Osteocyte (in vitro differentiated cells): ENCODE measurements around the gene OSBPL2. TPM values are rescaled to one million over a fixed set of nuclear protein-coding genes. Genes with fewer than 3 reads are reported as not detected.

Experiments used
- DNase-seq: peaks from one replicate; pipeline ENCODE4 v3.0.0; 2021; ENCODE audit warnings: mixed read lengths; ENCODE audit not compliant: unreplicated experiment; ENCODE audit errors: extremely low spot score
- H3K27ac Mint-ChIP-seq: one replicate; pipeline ENCODE4 v1.8.0; 2021; ENCODE audit warnings: mild to moderate bottlenecking, mixed read lengths; ENCODE audit not compliant: unreplicated experiment
- H3K27me3 Mint-ChIP-seq: one replicate; pipeline ENCODE4 v1.8.0; 2021; ENCODE audit warnings: mixed read lengths; ENCODE audit not compliant: unreplicated experiment
- H3K36me3 Mint-ChIP-seq: one replicate; pipeline ENCODE4 v1.8.0; 2021; ENCODE audit warnings: mixed read lengths; ENCODE audit not compliant: unreplicated experiment
- H3K4me1 Mint-ChIP-seq: one replicate; pipeline ENCODE4 v1.8.0; 2021; ENCODE audit warnings: mixed read lengths; ENCODE audit not compliant: unreplicated experiment
- H3K4me3 Mint-ChIP-seq: one replicate; pipeline ENCODE4 v1.8.0; 2021; ENCODE audit warnings: mild to moderate bottlenecking, moderate library complexity, mixed read lengths; ENCODE audit not compliant: unreplicated experiment
- H3K9me3 Mint-ChIP-seq: one replicate; pipeline ENCODE4 v1.8.0; 2021; ENCODE audit warnings: mixed read lengths; ENCODE audit not compliant: unreplicated experiment
- CTCF ChIP-seq: fragments of 200-600 bp; sonication (generic); IDR thresholded peaks from 2 replicates; pipeline ENCODE4 v1.5.0; 2021; ENCODE audit warnings: antibody characterized with exemption, mild to moderate bottlenecking, moderate library complexity
- microRNA-seq: library from miRNA; unstranded; fragments of <30 nt; microRNA quantifications from one replicate; pipeline ENCODE4 v1.1.0, GENCODE V29; 2020; ENCODE audit not compliant: unreplicated experiment
- total RNA-seq: library from RNA; stranded (reverse); gene quantifications from 2 replicates; pipeline ENCODE4 v1.2.1, GENCODE V29; 2021

The OSBPL2 gene
- total RNA-seq, 1 donor from 2014 or later: 46.3 TPM

DNA sequence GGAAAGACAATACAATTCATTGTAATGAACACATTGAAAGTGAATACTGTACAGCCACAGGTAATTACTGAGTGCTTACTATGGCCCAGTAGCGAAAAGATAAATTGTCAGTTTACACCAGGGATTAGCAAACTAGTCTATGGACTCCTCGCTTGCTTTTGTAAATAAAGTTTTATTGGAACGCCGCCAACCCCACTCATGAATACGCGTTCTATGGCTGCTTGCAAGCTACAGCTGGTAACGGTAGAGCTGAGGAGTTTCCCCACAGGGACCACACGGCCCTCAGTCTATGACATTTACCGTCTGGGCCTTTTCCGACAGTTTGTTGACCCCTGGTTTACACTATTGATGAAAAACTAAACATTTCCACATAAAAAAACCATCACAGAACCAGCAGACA is 104.6 kb downstream of the OSBPL2 start:
- H3K4me1 Mint-ChIP-seq: no peaks in the 10 kb centered on the region
- H3K27me3 Mint-ChIP-seq: no peaks in the 10 kb centered on the region
- no peak overlapping the region for H3K27ac Mint-ChIP-seq
- no peaks in the 10 kb centered on the region for H3K9me3 Mint-ChIP-seq
- TF ChIP-seq CTCF: no peak
- H3K4me3 Mint-ChIP-seq: no peak overlapping the region
- no peak for DNase-seq
- peaks cover 35% of the 10 kb centered on the region for H3K36me3 Mint-ChIP-seq

- Mint-ChIP-seq H3K9me3 (no peaks in the 10 kb centered on the region), H3K36me3 (peaks cover 37% of the 10 kb centered on the region), H3K4me1 (no peaks in the 10 kb centered on the region), H3K27me3 (no peaks in the 10 kb centered on the region), H3K4me3 (no peak overlapping the region), H3K27ac (no peak overlapping the region)
- no peak for DNase-seq
- TF ChIP-seq CTCF: no peak
These were observed 105.8 kb downstream of the OSBPL2 start for GRCh38 chr20:62344092-62344491.

GRCh38 chr20:62344782-62345181 is 106.5 kb downstream of the OSBPL2 start:
- no peak for TF ChIP-seq CTCF
- Mint-ChIP-seq H3K27ac (no peak overlapping the region), H3K4me1 (no peaks in the 10 kb centered on the region), H3K27me3 (no peaks in the 10 kb centered on the region), H3K4me3 (no peak overlapping the region), H3K9me3 (no peaks in the 10 kb centered on the region), H3K36me3 (peaks cover 34% of the 10 kb centered on the region)
- no peak for DNase-seq

Small RNAs within 50 kb of the gene (microRNA-seq; reads per million reads assigned to microRNA genes)
- gene MIR4758: not detected

Other genes with a start within 250 kb of the OSBPL2 start
- gene TAF4, start 172.6 kb upstream of the OSBPL2 start, total RNA-seq: 17.3 and 22.8 TPM in 2 replicates
- 67.8 and 68.7 TPM in 2 replicates for gene LSM14B, start 116.0 kb upstream of the OSBPL2 start, total RNA-seq
- gene PSMA7, start 95.1 kb upstream of the OSBPL2 start, total RNA-seq: 209 and 217 TPM in 2 replicates
- 18.3 and 19.9 TPM in 2 replicates for gene SS18L1, start 94.8 kb upstream of the OSBPL2 start, total RNA-seq
- gene MTG2, start 55.5 kb upstream of the OSBPL2 start, total RNA-seq: 29.3 and 30.7 TPM in 2 replicates
- not detected in 2 replicates for gene HRH3, start 18.2 kb upstream of the OSBPL2 start, total RNA-seq
- 82.6 and 83.9 TPM in 2 replicates for gene ADRM1, start 64.5 kb downstream of the OSBPL2 start, total RNA-seq
- gene LAMA5, start 128.8 kb downstream of the OSBPL2 start, total RNA-seq: 201 and 204 TPM in 2 replicates
- 1,013 and 1,039 TPM in 2 replicates for gene RPS21, start 148.6 kb downstream of the OSBPL2 start, total RNA-seq
- 7.8 and 8.8 TPM in 2 replicates for gene CABLES2, start 168.8 kb downstream of the OSBPL2 start, total RNA-seq
- gene RBBP8NL, start 189.0 kb downstream of the OSBPL2 start, total RNA-seq: not detected in 2 replicates
- gene GATA5, start 237.5 kb downstream of the OSBPL2 start, total RNA-seq: not detected in 2 replicates